Heart left ventricle (tissue), 16 donors: ENCODE data around the gene STK25. TPM values are rescaled to one million over a fixed set of nuclear protein-coding genes. Genes with fewer than 3 reads are reported as not detected.

Experiments
- ATAC-seq, 4 donors: fragments of 200-7000 bp; cut with Tn5 transposase; one replicate each; pipeline ENCODE4 v1.9.1; 2020 to 2022; ENCODE audit warnings: moderate library complexity in 4 of 4, mild to moderate bottlenecking in 3 of 4, moderate number of reproducible peaks in 1 of 4
- DNase-seq, 5 donors: peaks; one replicate each; pipeline ENCODE4 v3.0.0-alpha.2; 2020
- H3K27ac ChIP-seq, 12 donors: fragments of 200-600 bp; sonication (generic) in 4 of 12; one replicate each; pipeline versions ENCODE4 v1.5.0 to v1.8.0; 2016 to 2022; ENCODE audit warnings: mild to moderate bottlenecking in 2 of 12
- H3K27me3 ChIP-seq, 9 donors: fragments of 200-600 bp; sonication (generic) in 2 of 9; one replicate each; pipeline versions ENCODE4 v1.5.1 to v1.8.0; 2016 to 2022; ENCODE audit warnings: mild to moderate bottlenecking in 3 of 9
- H3K36me3 ChIP-seq, 9 donors: fragments of 200-600 bp; sonication (generic) in 2 of 9; one replicate each; pipeline versions ENCODE4 v1.5.0 to v1.8.0; 2018 to 2022; ENCODE audit warnings: mild to moderate bottlenecking in 2 of 9
- H3K4me1 ChIP-seq, 12 donors: fragments of 200-600 bp; sonication (generic) in 4 of 12; one replicate each; pipeline versions ENCODE4 v1.5.0 to v1.8.0; 2016 to 2022; ENCODE audit warnings: mild to moderate bottlenecking in 3 of 12
- H3K4me3 ChIP-seq, 12 donors: fragments of 200-600 bp; sonication (generic) in 4 of 12; one replicate each; pipeline versions ENCODE4 v1.5.0 to v1.8.0; 2017 to 2022; ENCODE audit warnings: mild to moderate bottlenecking in 9 of 12, moderate library complexity in 4 of 12
- H3K9me3 ChIP-seq, 12 donors: fragments of 200-600 bp; sonication (generic) in 4 of 12; one replicate each; pipeline versions ENCODE4 v1.5.0 to v1.8.0; 2016 to 2022; ENCODE audit warnings: mild to moderate bottlenecking in 1 of 12
- CTCF ChIP-seq, 12 donors: fragments of 200-600 bp; sonication (generic) in 4 of 12; IDR thresholded peaks; one replicate each; pipeline versions ENCODE4 v1.5.0 to v1.8.0; 2018 to 2022; ENCODE audit warnings: antibody characterized with exemption in 12 of 12, mild to moderate bottlenecking in 5 of 12
- POLR2A ChIP-seq, 2 donors: fragments of 450-650 bp; IDR thresholded peaks; one replicate each; pipeline ENCODE4 v1.6.1; 2017; ENCODE audit warnings: antibody characterized with exemption in 2 of 2, mild to moderate bottlenecking in 2 of 2, moderate library complexity in 2 of 2
- WGBS, 4 donors: extraction: QIAGEN DNeasy Blood & Tissue Kit in 2 of 4; methylation state at CpG; one replicate each; pipeline versions ENCODE4 v1.1.5 to v1.1.7; 2013 to 2018; 5-methylcytosine and 5-hydroxymethylcytosine counted together
- intact Hi-C, 10 donors: fragments of 100-400 bp; cut with DNase I; formaldehyde crosslinking; loops; one replicate each; pipeline versions ENCODE4 v1.11.1 to v1.14.2; 2022
- polyA plus RNA-seq, 2 donors: library from polyadenylated mRNA; stranded (reverse); fragments of 200-250 nt; gene quantifications; one replicate each; pipeline ENCODE4 v1.2.3, GENCODE V29; 2013
- total RNA-seq, 9 donors: library from RNA; depleted of rRNA in 2 of 9; stranded (reverse); fragments of >200 nt in 2 of 9; fragmentation: NEBNext Ultra II Directional in 3 of 9; extraction: Animal tissue kit (Norgen Biotek cat#: 25700) in 3 of 9; gene quantifications; one replicate each; pipeline versions ENCODE4 v1.1.0 to v1.2.4, GENCODE V29; 2016 to 2023
- donor health status: ischemic (EF 13 %, LVEDD 7.1; RV severe dilation, severe dysfunction).
- donor health status: healthy with polysubstance abuse.
- donor health status: DM: no; HTN: yes; CAD: no.
- donor health status: DM: no; HTN: no; CAD: no.
- donor health status: ischemic (EF 25% LVEDD 6.9; RV normal size, moderate dysfunction).
- donor health status: ischemic (EF 25% LVEDD 5.7; RV mildly dilated, moderate dysfunction).
- donor health status: healthy.
- donor health status: DM: yes; HTN: yes; CAD: no.
- donor health status: ischemic (EF 35%, LVEDD 5.7; RV mildly dilated, moderate dysfunction).
- donor health status: nonischemic (EF 11% LVEDD 7.7; RV severe dilation, severe dysfunction).
- donor health status: DM: yes; HTN: yes; CAD: no.
- donor health status: PGD.
- donor health status: ischemic (EF 29% LVEDD 5.4; RV normal size, mild dysfunction).
- donor health status: nonischemic (EF 23%, LVEDD 6.1; RV moderate dilation, normal function).

STK25 gene
- total and polyA plus RNA-seq, 11 donors, result 76.8 to 186 (median 94.8) TPM

- Histone ChIP-seq H3K4me3 (no peak overlapping the region), H3K4me1 (no peaks in the 10 kb centered on the region), H3K9me3 (no peaks in the 10 kb centered on the region), H3K36me3 (peaks cover 0 to 38% (median 5%) of the 10 kb centered on the region in 9 donors), H3K27me3 (no peaks in the 10 kb centered on the region), H3K27ac (no peak overlapping the region)
- intact Hi-C loops, result no loop called here
- WGBS, 4 donors, result 82 to 86% (median 84%) methylated on average over 1 of the region's 1 CpG
- DNase-seq (no peak), ATAC-seq (peak in 1 of 4 donors; percentile 23)
- TF ChIP-seq CTCF (IDR thresholded peaks at IDR 0.05) (no peak), POLR2A (IDR thresholded peaks at IDR 0.05) (no peak)
Measured at GRCh38 chr2:241485172-241485911, 23.0 kb downstream of the STK25 start.

- TF ChIP-seq POLR2A (IDR thresholded peaks at IDR 0.05) (no peak), CTCF (IDR thresholded peaks at IDR 0.05) (no peak)
- H3K4me3 ChIP-seq, result no peak overlapping the region
- intact Hi-C loops, result no loop called here
- no peaks in the 10 kb centered on the region for H3K4me1 ChIP-seq
- ATAC-seq (no peak), DNase-seq (no peak)
- H3K9me3 ChIP-seq, result no peaks in the 10 kb centered on the region
- H3K27ac ChIP-seq, result no peak overlapping the region
- 89 to 95% (median 91%) methylated on average over 7 to 9 of the region's 9 CpGs for WGBS, 4 donors
- H3K27me3 ChIP-seq, result no peaks in the 10 kb centered on the region
- H3K36me3 ChIP-seq, result peaks cover 0 to 44% (median 23%) of the 10 kb centered on the region in 9 donors
Measured at GRCh38 chr2:241483305-241483704, 25.1 kb downstream of the STK25 start.

DNA sequence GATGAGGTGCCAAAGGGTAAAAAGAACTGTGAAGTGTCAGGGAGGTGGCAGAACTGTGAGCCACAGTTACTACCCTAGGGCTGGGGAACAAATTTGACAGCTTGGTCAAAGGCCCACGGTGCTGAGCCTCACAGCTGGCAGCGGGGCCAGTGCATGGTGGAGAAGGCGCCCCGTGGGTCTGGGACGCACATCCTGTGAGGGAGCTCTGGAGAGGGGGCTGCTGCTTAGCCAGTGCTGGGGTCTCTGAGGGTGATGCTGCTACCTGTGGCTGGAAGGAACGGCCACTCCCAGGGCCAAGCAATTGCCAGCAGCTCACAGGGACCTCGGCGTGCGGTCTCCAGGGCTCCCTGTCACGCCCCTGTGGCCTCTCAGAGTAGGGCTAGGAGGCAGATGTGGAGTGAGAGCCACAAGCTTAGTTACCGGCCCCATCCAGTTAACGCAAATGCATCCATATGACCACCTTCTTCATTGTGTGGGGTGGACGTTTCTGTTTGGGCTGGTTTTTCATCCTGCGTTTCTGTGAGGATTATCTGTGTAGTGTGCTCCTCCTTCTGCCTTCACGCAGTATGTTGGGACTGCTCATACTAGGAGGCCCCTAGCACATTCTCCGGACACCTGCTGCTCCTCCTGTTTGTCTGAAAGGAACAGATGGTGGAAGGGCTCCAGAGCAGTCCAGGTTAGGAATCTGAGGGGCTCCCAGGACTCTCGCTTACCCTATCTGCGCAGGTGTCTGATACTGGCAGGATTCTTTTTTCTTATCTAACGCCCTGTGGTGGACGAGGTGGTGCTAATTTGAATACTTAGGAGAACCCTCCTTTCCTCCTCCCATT lies 26.0 kb downstream of the STK25 start:
- Histone ChIP-seq H3K9me3 (no peaks in the 10 kb centered on the region), H3K27ac (no peak overlapping the region), H3K4me3 (no peak overlapping the region), H3K27me3 (no peaks in the 10 kb centered on the region), H3K36me3 (peaks cover 0 to 52% (median 25%) of the 10 kb centered on the region in 9 donors), H3K4me1 (no peaks in the 10 kb centered on the region)
- WGBS, 4 donors, result 88 to 93% (median 90%) methylated on average over 15 to 20 of the region's 20 CpGs
- ATAC-seq, result no peak
- intact Hi-C loops, result no loop called here
- TF ChIP-seq CTCF (IDR thresholded peaks at IDR 0.05) (no peak), POLR2A (IDR thresholded peaks at IDR 0.05) (no peak)
- no peak for DNase-seq

- WGBS, 4 donors, result 93 to 100% (median 99%) methylated on average over 1 of the region's 1 CpG
- DNase-seq (no peak), ATAC-seq (no peak)
- no peak overlapping the region for H3K4me3 ChIP-seq
- H3K36me3 ChIP-seq, result peaks cover 0 to 46% (median 23%) of the 10 kb centered on the region in 9 donors
- TF ChIP-seq POLR2A (IDR thresholded peaks at IDR 0.05) (no peak), CTCF (IDR thresholded peaks at IDR 0.05) (no peak)
- no peaks in the 10 kb centered on the region for H3K27me3 ChIP-seq
- H3K27ac ChIP-seq, result no peak overlapping the region
- H3K4me1 ChIP-seq, result no peaks in the 10 kb centered on the region
- intact Hi-C loops, result no loop called here
- no peaks in the 10 kb centered on the region for H3K9me3 ChIP-seq
Measured at GRCh38 chr2:241481687-241482086, 26.7 kb downstream of the STK25 start.
